GM12878 (cell line): ENCODE results near the gene PPL. TPM values are rescaled to one million over a fixed set of nuclear protein-coding genes. Genes with fewer than 3 reads are reported as not detected.

Experiments used
- ATAC-seq: fragments of 200-7000 bp; cut with Tn5 transposase; 3 replicates; pipeline ENCODE4 v1.9.1; 2020; ENCODE audit warnings: mild to moderate bottlenecking, moderate library complexity
- BruUV-seq: library from RNA; stranded (reverse); fragments of 400-500 nt; replicated peaks from 2 replicates; lab custom pipeline; 2021; lab: Mats Ljungman, UMichigan
- CTCF ChIA-PET: fragments of 300-600 bp; sonication (Branson Sonifier 250); formaldehyde crosslinking; extraction: SDS; loops from one replicate; lab custom pipeline; 2021; ENCODE audit warnings: inconsistent platforms; lab: Yijun Ruan, JAX
- POLR2A ChIA-PET: fragments of 350-600 bp; formaldehyde crosslinking; extraction: SDS; loops from one replicate; lab custom pipeline; 2021; ENCODE audit warnings: inconsistent platforms; lab: Charles Lee
- RAD21 ChIA-PET: fragments of 300-600 bp; sonication (Branson Sonifier 250); formaldehyde crosslinking; loops from one replicate; lab custom pipeline; 2023; ENCODE audit warnings: antibody characterized with exemption; ENCODE audit not compliant: unreplicated experiment; lab: Charles Lee
- SMC1A ChIA-PET: fragments of 300-600 bp; sonication (Branson Sonifier 250); formaldehyde crosslinking; loops from one replicate; lab custom pipeline; 2023; ENCODE audit not compliant: unreplicated experiment, uncharacterized antibody; lab: Charles Lee
- DNase-seq: peaks from one replicate; pipeline ENCODE4 v3.0.0-alpha.2; 2011; ENCODE audit warnings: low read depth, low spot score
- FAIRE-seq: peaks from 3 replicates; lab custom pipeline; 2011; peaks lifted over from hg19 to GRCh38; lab: Jason Lieb, UNC
- H2AFZ ChIP-seq: 2 replicates; pipeline ENCODE4 v1.6.0; 2011; ENCODE audit warnings: low read depth, low read length, control low read depth; ENCODE audit not compliant: control insufficient read depth
- H3K27ac ChIP-seq: 2 replicates; pipeline ENCODE4 v1.5.1; 2011; ENCODE audit warnings: control low read depth; ENCODE audit not compliant: control insufficient read depth, insufficient read depth
- H3K27me3 ChIP-seq, 2 experiments: replicated peaks in 1 of 2; 2 replicates each; pipeline versions ENCODE4 v1.6.0 to v1.6.1; 2011; ENCODE audit warnings: low read length in 1 of 2; ENCODE audit not compliant: control insufficient read depth in 2 of 2, insufficient read depth in 2 of 2
- H3K36me3 ChIP-seq, 2 experiments: 2 replicates each; pipeline ENCODE4 v1.5.1; 2011; ENCODE audit warnings: low read length in 1 of 2; ENCODE audit not compliant: control insufficient read depth in 2 of 2, insufficient read depth in 2 of 2
- H3K4me1 ChIP-seq: 2 replicates; pipeline ENCODE4 v1.6.1; 2011; ENCODE audit warnings: mild to moderate bottlenecking, low read length, moderate library complexity, mixed read lengths; ENCODE audit not compliant: control insufficient read depth, insufficient read depth
- H3K4me2 ChIP-seq: 2 replicates; pipeline ENCODE4 v1.6.0; 2011; ENCODE audit warnings: control low read depth; ENCODE audit not compliant: control insufficient read depth, insufficient read depth
- H3K4me3 ChIP-seq: fragments of 200-600 bp; sonication (generic); 2 replicates; pipeline ENCODE4 v1.5.1; 2016
- H3K79me2 ChIP-seq: 2 replicates; pipeline ENCODE4 v1.6.0; 2011; ENCODE audit warnings: low read length; ENCODE audit not compliant: control insufficient read depth, insufficient read depth
- H3K9ac ChIP-seq: 2 replicates; pipeline ENCODE4 v1.8.0; 2011; ENCODE audit warnings: low read length, control low read depth, mixed read lengths; ENCODE audit not compliant: control insufficient read depth, insufficient read depth
- H3K9me3 ChIP-seq: replicated peaks from 3 replicates; pipeline ENCODE4 v1.5.1; 2011; ENCODE audit warnings: mild to moderate bottlenecking, low read length; ENCODE audit not compliant: control insufficient read depth, insufficient read depth
- H4K20me1 ChIP-seq: 2 replicates; pipeline ENCODE4 v1.6.0; 2011; ENCODE audit not compliant: control insufficient read depth, insufficient read depth
- ATF2 ChIP-seq: IDR thresholded peaks from 2 replicates; pipeline ENCODE4 v1.6.1; 2012; ENCODE audit warnings: low read length, inconsistent platforms
- CEBPZ ChIP-seq: fragments of 150-350 bp; IDR thresholded peaks from 2 replicates; pipeline ENCODE4 v1.6.1; 2016; ENCODE audit warnings: low read depth, low read length
- IKZF1 ChIP-seq: fragments of 450-650 bp; conservative IDR thresholded peaks from 2 replicates; pipeline ENCODE4 v1.6.1; 2017; ENCODE audit warnings: antibody characterized with exemption, mild to moderate bottlenecking
- RAD51 ChIP-seq: fragments of 450-650 bp; IDR thresholded peaks from 2 replicates; pipeline ENCODE4 v1.6.1; 2016; ENCODE audit warnings: moderate library complexity, mild to moderate bottlenecking, inconsistent platforms
- ZNF207 ChIP-seq: fragments of 450-650 bp; IDR thresholded peaks from 2 replicates; pipeline ENCODE4 v1.6.1; 2014; ENCODE audit warnings: antibody characterized with exemption, mild to moderate bottlenecking, borderline replicate concordance
- WGBS: methylation state at CpG from one replicate; pipeline ENCODE4 v1.1.6; 2016; ENCODE audit warnings: low lambda C conversion rate; ENCODE audit not compliant: insufficient replicate concordance, insufficient coverage; ENCODE audit errors: missing lambda C conversion rate; 5-methylcytosine and 5-hydroxymethylcytosine counted together
- in situ Hi-C: fragments of 300-500 bp; cut with MboI; formaldehyde crosslinking; loops from 9 replicates; pipeline ENCODE4 v1.14.3; 2018; ENCODE audit warnings: mixed read lengths
- intact Hi-C: fragments of 100-400 bp; cut with micrococcal nuclease; formaldehyde crosslinking; loops from one replicate; pipeline ENCODE4 v1.14.2; 2022; ENCODE audit not compliant: unreplicated experiment
- polyA plus RNA-seq, 11 experiments: library from polyadenylated mRNA; depleted of rRNA in 4 of 11; unstranded in 6 of 11; stranded (reverse) in 5 of 11; fragments of >200 nt; fragmentation: Nextera tagmentation in 4 of 11; fragmentation: Illumina TruSeq in 1 of 11; extraction: Ambion mirVana in 4 of 11; extraction: Trizol in 1 of 11; gene quantifications; 1 replicate in 1 of 11; 2 replicates in 10 of 11; pipeline versions ENCODE4 v1.2.1 to v1.2.3, GENCODE V29; 2011 to 2016; ENCODE audit warnings: inconsistent platforms in 2 of 11, missing spikeins in 2 of 11, low read depth in 1 of 11
- total RNA-seq, 4 experiments: library from RNA; depleted of rRNA in 3 of 4; stranded (reverse); fragments of >200 nt in 3 of 4; fragmentation: Illumina TruSeq in 1 of 4; extraction: Trizol in 1 of 4; gene quantifications; 2 replicates each; pipeline versions ENCODE4 v1.2.1 to v1.2.3, GENCODE V29; 2013 to 2021
- TF ChIP-seq, protein P1 (sequence below): fragments of 450-650 bp; formaldehyde crosslinking; IDR thresholded peaks from 2 replicates; pipeline ENCODE4 v1.4.0; 2020; ENCODE audit warnings: mild to moderate bottlenecking, moderate library complexity
- TF ChIP-seq, protein P2 (sequence below): fragments of 450-650 bp; IDR thresholded peaks from 2 replicates; pipeline ENCODE4 v1.6.1; 2017; ENCODE audit warnings: antibody characterized with exemption, mild to moderate bottlenecking, moderate library complexity

The PPL gene
- total and polyA plus RNA-seq, 10 of the 15 experiments (the other 5 are each of a cell fraction or from before 2014, with no cell fraction given), result 0.03 to 0.47 (median 0.05) TPM; not detected in 2

DNA sequence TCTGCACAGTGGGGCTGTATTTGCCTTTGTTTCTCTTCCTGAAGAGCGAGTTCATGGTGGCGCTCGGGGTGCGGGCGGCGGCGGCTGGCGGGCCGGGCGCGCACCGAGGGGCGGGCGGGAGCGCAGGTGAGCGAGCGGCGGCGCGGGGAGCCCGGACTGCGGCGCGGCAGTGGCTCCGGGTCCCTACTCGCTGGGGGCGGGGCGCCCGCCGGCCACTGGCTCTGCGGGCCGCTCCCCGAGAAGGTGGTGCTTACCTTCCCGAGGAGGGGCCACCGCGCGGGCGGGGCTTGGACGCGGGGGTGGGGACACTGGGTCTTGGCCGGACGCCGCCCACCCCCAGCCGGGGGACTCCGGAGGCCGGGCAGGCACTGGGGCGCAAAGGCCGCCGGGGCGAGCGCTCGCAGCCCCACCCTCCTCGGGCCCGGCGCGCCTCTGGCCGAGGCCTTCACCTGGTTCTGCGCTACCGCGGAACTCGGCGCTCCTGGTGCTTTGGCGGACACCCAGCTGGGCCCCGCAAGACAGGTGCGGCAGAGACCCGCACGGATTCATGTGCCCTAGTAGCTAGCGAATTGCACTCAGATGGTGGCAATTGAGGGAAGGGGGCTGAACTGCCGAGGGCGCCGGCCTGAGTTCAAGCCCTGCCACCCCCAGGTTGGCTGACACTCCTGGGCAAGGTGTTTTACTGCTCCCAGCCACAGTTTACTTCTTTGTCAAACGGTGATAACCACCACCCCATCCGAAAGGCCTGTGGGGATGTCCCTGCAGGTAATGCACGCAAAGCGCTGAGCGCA lies at the start of gene PPL (continued):
- no peak for TF ChIP-seq IKZF1
- no peak for TF ChIP-seq ATF2

DNA sequence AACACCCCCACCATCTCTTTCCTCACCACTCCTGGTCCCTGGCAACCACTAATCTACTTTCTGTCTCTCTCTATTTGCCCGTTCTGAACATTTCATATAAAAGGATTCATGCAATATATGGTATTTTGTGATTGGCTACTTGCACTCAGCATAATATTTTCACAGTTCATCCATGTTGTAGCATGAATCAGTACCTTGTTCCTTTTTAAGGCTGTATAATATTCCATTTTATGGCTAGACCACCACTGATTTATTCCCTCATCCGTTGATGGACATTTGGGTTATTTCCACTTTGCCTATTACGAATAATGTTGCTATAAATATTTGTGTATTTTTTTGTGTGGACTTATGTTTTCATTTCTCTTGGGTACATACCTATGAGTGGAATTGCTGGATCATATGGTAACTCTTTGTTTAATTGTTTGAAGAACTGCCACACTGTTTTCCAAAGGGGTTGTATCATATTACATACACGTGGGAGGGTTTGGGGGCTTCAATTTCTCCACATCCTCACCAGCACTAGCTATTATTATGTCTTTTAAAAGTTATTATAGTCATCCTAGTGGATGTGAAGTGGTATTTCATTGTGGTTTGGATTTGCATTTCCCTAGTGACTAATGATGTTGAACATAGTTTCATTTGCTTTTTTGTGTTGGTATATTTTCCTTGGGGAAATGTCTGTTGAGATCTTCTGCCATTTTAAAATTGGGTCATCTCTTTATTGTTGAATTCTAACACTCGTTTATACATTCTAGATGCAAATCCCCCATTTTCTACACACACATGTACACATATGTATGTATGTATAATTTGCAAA lies 47.4 kb upstream of the PPL start:
- no peak for ATAC-seq
- no peak for FAIRE-seq
- ChIA-PET POLR2A (no interaction called here), RAD21 (no interaction called here), CTCF (no interaction called here), SMC1A (no interaction called here)
- H3K4me1 ChIP-seq, result no peaks in the 10 kb centered on the region
- H2AFZ ChIP-seq, result no peak overlapping the region
- peaks cover 0 to 2% of the 10 kb centered on the region in 2 experiments; a peak in 2 of 4 replicates for H3K27me3 ChIP-seq
- intact Hi-C loops, result no loop called here
- H3K36me3 ChIP-seq, result no peaks in the 10 kb centered on the region
- no TSS peak for BruUV-seq
- WGBS, result 33% methylated on average over 5 of the region's 5 CpGs
- DNase-seq, result no peak
- no peak overlapping the region for H3K4me3 ChIP-seq
- no peaks in the 10 kb centered on the region for H4K20me1 ChIP-seq
- no peak overlapping the region for H3K9ac ChIP-seq
- in situ Hi-C loops, result no loop called here
- H3K9me3 ChIP-seq, result no peaks in the 10 kb centered on the region; the same call in 2 of the 3 replicates
- no peak overlapping the region for H3K4me2 ChIP-seq
- no peaks in the 10 kb centered on the region for H3K79me2 ChIP-seq
- H3K27ac ChIP-seq, result no peak overlapping the region
- TF ChIP-seq, protein P1, sequence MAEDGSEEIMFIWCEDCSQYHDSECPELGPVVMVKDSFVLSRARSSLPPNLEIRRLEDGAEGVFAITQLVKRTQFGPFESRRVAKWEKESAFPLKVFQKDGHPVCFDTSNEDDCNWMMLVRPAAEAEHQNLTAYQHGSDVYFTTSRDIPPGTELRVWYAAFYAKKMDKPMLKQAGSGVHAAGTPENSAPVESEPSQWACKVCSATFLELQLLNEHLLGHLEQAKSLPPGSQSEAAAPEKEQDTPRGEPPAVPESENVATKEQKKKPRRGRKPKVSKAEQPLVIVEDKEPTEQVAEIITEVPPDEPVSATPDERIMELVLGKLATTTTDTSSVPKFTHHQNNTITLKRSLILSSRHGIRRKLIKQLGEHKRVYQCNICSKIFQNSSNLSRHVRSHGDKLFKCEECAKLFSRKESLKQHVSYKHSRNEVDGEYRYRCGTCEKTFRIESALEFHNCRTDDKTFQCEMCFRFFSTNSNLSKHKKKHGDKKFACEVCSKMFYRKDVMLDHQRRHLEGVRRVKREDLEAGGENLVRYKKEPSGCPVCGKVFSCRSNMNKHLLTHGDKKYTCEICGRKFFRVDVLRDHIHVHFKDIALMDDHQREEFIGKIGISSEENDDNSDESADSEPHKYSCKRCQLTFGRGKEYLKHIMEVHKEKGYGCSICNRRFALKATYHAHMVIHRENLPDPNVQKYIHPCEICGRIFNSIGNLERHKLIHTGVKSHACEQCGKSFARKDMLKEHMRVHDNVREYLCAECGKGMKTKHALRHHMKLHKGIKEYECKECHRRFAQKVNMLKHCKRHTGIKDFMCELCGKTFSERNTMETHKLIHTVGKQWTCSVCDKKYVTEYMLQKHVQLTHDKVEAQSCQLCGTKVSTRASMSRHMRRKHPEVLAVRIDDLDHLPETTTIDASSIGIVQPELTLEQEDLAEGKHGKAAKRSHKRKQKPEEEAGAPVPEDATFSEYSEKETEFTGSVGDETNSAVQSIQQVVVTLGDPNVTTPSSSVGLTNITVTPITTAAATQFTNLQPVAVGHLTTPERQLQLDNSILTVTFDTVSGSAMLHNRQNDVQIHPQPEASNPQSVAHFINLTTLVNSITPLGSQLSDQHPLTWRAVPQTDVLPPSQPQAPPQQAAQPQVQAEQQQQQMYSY (CRISPR knock-in tag), result no peak
- no peak for TF ChIP-seq CEBPZ
- TF ChIP-seq RAD51, result no peak
- TF ChIP-seq, protein P2, sequence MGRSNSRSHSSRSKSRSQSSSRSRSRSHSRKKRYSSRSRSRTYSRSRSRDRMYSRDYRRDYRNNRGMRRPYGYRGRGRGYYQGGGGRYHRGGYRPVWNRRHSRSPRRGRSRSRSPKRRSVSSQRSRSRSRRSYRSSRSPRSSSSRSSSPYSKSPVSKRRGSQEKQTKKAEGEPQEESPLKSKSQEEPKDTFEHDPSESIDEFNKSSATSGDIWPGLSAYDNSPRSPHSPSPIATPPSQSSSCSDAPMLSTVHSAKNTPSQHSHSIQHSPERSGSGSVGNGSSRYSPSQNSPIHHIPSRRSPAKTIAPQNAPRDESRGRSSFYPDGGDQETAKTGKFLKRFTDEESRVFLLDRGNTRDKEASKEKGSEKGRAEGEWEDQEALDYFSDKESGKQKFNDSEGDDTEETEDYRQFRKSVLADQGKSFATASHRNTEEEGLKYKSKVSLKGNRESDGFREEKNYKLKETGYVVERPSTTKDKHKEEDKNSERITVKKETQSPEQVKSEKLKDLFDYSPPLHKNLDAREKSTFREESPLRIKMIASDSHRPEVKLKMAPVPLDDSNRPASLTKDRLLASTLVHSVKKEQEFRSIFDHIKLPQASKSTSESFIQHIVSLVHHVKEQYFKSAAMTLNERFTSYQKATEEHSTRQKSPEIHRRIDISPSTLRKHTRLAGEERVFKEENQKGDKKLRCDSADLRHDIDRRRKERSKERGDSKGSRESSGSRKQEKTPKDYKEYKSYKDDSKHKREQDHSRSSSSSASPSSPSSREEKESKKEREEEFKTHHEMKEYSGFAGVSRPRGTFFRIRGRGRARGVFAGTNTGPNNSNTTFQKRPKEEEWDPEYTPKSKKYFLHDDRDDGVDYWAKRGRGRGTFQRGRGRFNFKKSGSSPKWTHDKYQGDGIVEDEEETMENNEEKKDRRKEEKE, result no peak
- TF ChIP-seq ZNF207, result no peak
